C4-2B (cell line): ENCODE measurements around the gene TIMP4.

Experiments used
- H3K27ac ChIP-seq: fragments of 450-650 bp; 2 replicates; pipeline ENCODE4 v1.5.1; 2017
- CTCF ChIP-seq: fragments of 450-650 bp; conservative IDR thresholded peaks from 2 replicates; pipeline ENCODE4 v1.5.1; 2017; ENCODE audit warnings: mild to moderate bottlenecking
- ZFX ChIP-seq: fragments of 450-650 bp; IDR thresholded peaks from 2 replicates; pipeline ENCODE4 v1.6.1; 2017

TIMP4 gene

GRCh38 chr3:12158387-12159226, at the start of gene TIMP4:
TIMP4 (minus strand) TSS chr3:12158912; CDS start chr3:12158840, 72 bp downstream.
- H3K27ac ChIP-seq = no peak within 1 kb of the TSS
- TF ChIP-seq ZFX = no peak

- H3K27ac ChIP-seq = no peak overlapping the region
- TF ChIP-seq CTCF = no peak
- TF ChIP-seq ZFX = no peak
These were observed 46.5 kb upstream of the TIMP4 start for GRCh38 chr3:12205171-12205570.

- no peak overlapping the region for H3K27ac ChIP-seq
- TF ChIP-seq ZFX (no peak), CTCF (no peak)
These were observed 43.1 kb upstream of the TIMP4 start for GRCh38 chr3:12201813-12202212.

- no peak for TF ChIP-seq ZFX
- TF ChIP-seq CTCF = no peak
- H3K27ac ChIP-seq = no peak overlapping the region
These were observed 39.6 kb upstream of the TIMP4 start for GRCh38 chr3:12198301-12198700.

- no peak for TF ChIP-seq CTCF
- no peak for TF ChIP-seq ZFX
- no peak overlapping the region for H3K27ac ChIP-seq
These were observed 38.8 kb upstream of the TIMP4 start for GRCh38 chr3:12197475-12197874.

GRCh38 chr3:12196684-12197083, 38.0 kb upstream of the TIMP4 start:
- no peak overlapping the region for H3K27ac ChIP-seq
- no peak for TF ChIP-seq ZFX

- TF ChIP-seq ZFX = no peak
- no peak for TF ChIP-seq CTCF
- no peak overlapping the region for H3K27ac ChIP-seq
These were observed 36.5 kb upstream of the TIMP4 start for GRCh38 chr3:12195231-12195630.

GRCh38 chr3:12194669-12195161, 36.0 kb upstream of the TIMP4 start:
- no peak overlapping the region for H3K27ac ChIP-seq
- TF ChIP-seq ZFX (no peak), CTCF (peak; percentile 44)
